MM.1S (cell line): ENCODE results near the gene SNRK.

Experiments used
- DNase-seq: peaks from one replicate; pipeline ENCODE4 v3.0.0-alpha.2; 2015
- H2AFZ ChIP-seq: fragments of 300-600 bp; sonication (generic); 2 replicates; pipeline ENCODE4 v1.6.0; 2016; ENCODE audit warnings: antibody characterized with exemption, low read length
- H3F3A ChIP-seq: fragments of 300-600 bp; sonication (generic); 2 replicates; pipeline ENCODE4 v1.6.1; 2016; ENCODE audit warnings: mild to moderate bottlenecking, antibody characterized with exemption, low read length, moderate library complexity, mixed read lengths; ENCODE audit not compliant: insufficient read depth
- H3K27ac ChIP-seq: fragments of 300-600 bp; sonication (generic); 2 replicates; pipeline ENCODE4 v1.5.1; 2016; ENCODE audit warnings: mild to moderate bottlenecking, low read length
- H3K27me3 ChIP-seq: fragments of 300-600 bp; sonication (generic); replicated peaks from 2 replicates; pipeline ENCODE4 v1.6.0; 2016; ENCODE audit warnings: low read length; ENCODE audit not compliant: insufficient read depth
- H3K36me3 ChIP-seq: fragments of 300-600 bp; sonication (generic); replicated peaks from 2 replicates; pipeline ENCODE4 v1.6.1; 2016; ENCODE audit warnings: mild to moderate bottlenecking, low read length, mixed read lengths; ENCODE audit not compliant: insufficient read depth
- H3K4me1 ChIP-seq: fragments of 300-600 bp; sonication (generic); 2 replicates; pipeline ENCODE4 v1.6.1; 2016; ENCODE audit warnings: low read length, mixed read lengths
- H3K4me2 ChIP-seq: fragments of 300-600 bp; sonication (generic); 2 replicates; pipeline ENCODE4 v1.6.0; 2016; ENCODE audit warnings: low read depth, low read length
- H3K4me3 ChIP-seq: fragments of 300-600 bp; sonication (generic); 2 replicates; pipeline ENCODE4 v1.5.1; 2016; ENCODE audit warnings: low read length, mixed read lengths
- H3K79me2 ChIP-seq: fragments of 300-600 bp; sonication (generic); 2 replicates; pipeline ENCODE4 v1.6.1; 2016; ENCODE audit warnings: mixed run types, low read length, mixed read lengths
- H3K9ac ChIP-seq: fragments of 300-600 bp; sonication (generic); 2 replicates; pipeline ENCODE4 v1.6.1; 2016; ENCODE audit warnings: low read length, mixed read lengths
- H3K9me2 ChIP-seq: fragments of 300-600 bp; sonication (generic); replicated peaks from 2 replicates; pipeline ENCODE4 v1.6.1; 2016; ENCODE audit warnings: mild to moderate bottlenecking, low read length, mixed read lengths; ENCODE audit not compliant: insufficient read depth
- H3K9me3 ChIP-seq: fragments of 300-600 bp; sonication (generic); replicated peaks from 2 replicates; pipeline ENCODE4 v1.6.1; 2016; ENCODE audit warnings: mild to moderate bottlenecking, low read length, mixed read lengths; ENCODE audit not compliant: insufficient read depth
- H4K20me1 ChIP-seq: fragments of 300-600 bp; sonication (generic); 2 replicates; pipeline ENCODE4 v1.6.1; 2016; ENCODE audit warnings: mild to moderate bottlenecking, low read length, moderate library complexity, mixed read lengths; ENCODE audit not compliant: insufficient read depth
- CTCF ChIP-seq: fragments of 300-600 bp; sonication (generic); IDR thresholded peaks from 2 replicates; pipeline ENCODE4 v1.5.1; 2016; ENCODE audit warnings: antibody characterized with exemption, low read length, mixed read lengths
- EZH2 ChIP-seq: fragments of 300-600 bp; sonication (generic); optimal IDR thresholded peaks from 2 replicates; pipeline ENCODE3; 2017; ENCODE audit warnings: low read depth, mild to moderate bottlenecking, antibody characterized with exemption, low read length, mixed read lengths
- EZH2phosphoT487 ChIP-seq: fragments of 300-600 bp; sonication (generic); IDR thresholded peaks from 2 replicates; pipeline ENCODE4 v1.6.1; 2018; ENCODE audit warnings: antibody characterized with exemption, low read length

Gene SNRK

GRCh38 chr3:43365601-43366305 lies 79.4 kb downstream of the SNRK start:
- Histone ChIP-seq H3K4me2 (no peak overlapping the region), H3F3A (no peaks in the 10 kb centered on the region), H3K4me3 (no peak overlapping the region), H3K9me3 (no peaks in the 10 kb centered on the region), H3K27me3 (no peaks in the 10 kb centered on the region), H3K9me2 (no peaks in the 10 kb centered on the region), H3K36me3 (no peaks in the 10 kb centered on the region), H3K4me1 (no peaks in the 10 kb centered on the region), H3K79me2 (no peaks in the 10 kb centered on the region), H3K9ac (no peak overlapping the region), H2AFZ (no peak overlapping the region), H3K27ac (no peak overlapping the region), H4K20me1 (no peaks in the 10 kb centered on the region)
- DNase-seq = no peak
- TF ChIP-seq EZH2 = no peak

GRCh38 chr3:43366481-43366880 lies 80.1 kb downstream of the SNRK start:
- H3K4me1 ChIP-seq = no peaks in the 10 kb centered on the region

GRCh38 chr3:43366885-43367284 lies 80.5 kb downstream of the SNRK start:
- TF ChIP-seq EZH2phosphoT487 = no peak
- no peak for DNase-seq

More at GRCh38 chr3:43366481-43366880, 80.1 kb downstream of the SNRK start:
- Histone ChIP-seq H3K27me3 (no peaks in the 10 kb centered on the region), H3K27ac (no peak overlapping the region), H2AFZ (no peak overlapping the region), H3K9me3 (no peaks in the 10 kb centered on the region), H4K20me1 (no peaks in the 10 kb centered on the region), H3K79me2 (no peaks in the 10 kb centered on the region), H3F3A (no peaks in the 10 kb centered on the region), H3K9me2 (no peaks in the 10 kb centered on the region), H3K9ac (no peak overlapping the region), H3K36me3 (no peaks in the 10 kb centered on the region), H3K4me2 (no peak overlapping the region), H3K4me3 (no peak overlapping the region)
- DNase-seq = no peak
- TF ChIP-seq EZH2phosphoT487 = no peak
- TF ChIP-seq CTCF = no peak
- no peak for TF ChIP-seq EZH2

GRCh38 chr3:43369404-43370292 lies 83.3 kb downstream of the SNRK start:
- Histone ChIP-seq H3K79me2 (no peaks in the 10 kb centered on the region), H3K4me1 (no peaks in the 10 kb centered on the region), H3K9me2 (no peaks in the 10 kb centered on the region), H3K4me3 (no peak overlapping the region), H3K36me3 (no peaks in the 10 kb centered on the region), H4K20me1 (no peaks in the 10 kb centered on the region), H3K4me2 (no peak overlapping the region), H3K27me3 (no peaks in the 10 kb centered on the region), H2AFZ (no peak overlapping the region), H3K9me3 (no peaks in the 10 kb centered on the region), H3K27ac (no peak overlapping the region), H3F3A (no peaks in the 10 kb centered on the region), H3K9ac (no peak overlapping the region)
- no peak for DNase-seq
- no peak for TF ChIP-seq EZH2
- TF ChIP-seq EZH2phosphoT487 = no peak
- no peak for TF ChIP-seq CTCF

More at GRCh38 chr3:43366885-43367284, 80.5 kb downstream of the SNRK start:
- no peak overlapping the region for H3K9ac ChIP-seq
- H3K27me3 ChIP-seq = no peaks in the 10 kb centered on the region
- H2AFZ ChIP-seq = no peak overlapping the region
- no peak overlapping the region for H3K27ac ChIP-seq
- no peaks in the 10 kb centered on the region for H3K4me1 ChIP-seq
- no peaks in the 10 kb centered on the region for H3F3A ChIP-seq
- H3K4me2 ChIP-seq = no peak overlapping the region
- H3K4me3 ChIP-seq = no peak overlapping the region
- no peaks in the 10 kb centered on the region for H3K9me3 ChIP-seq
- H4K20me1 ChIP-seq = no peaks in the 10 kb centered on the region
- no peaks in the 10 kb centered on the region for H3K9me2 ChIP-seq
- no peaks in the 10 kb centered on the region for H3K79me2 ChIP-seq
- H3K36me3 ChIP-seq = no peaks in the 10 kb centered on the region
